Activated CD4-positive, alpha-beta T cell treated with anti-CD3 and anti-CD28 coated beads, Interleukin-2, amount 50 U/mL, for 24 hours (primary cell): Measurements from ENCODE around the gene BANK1.

Source experiments
- DNase-seq, 2 donors: peaks; one replicate each; pipeline ENCODE4 v3.0.0-alpha.2; 2020; ENCODE audit warnings: low read depth in 1 of 2, low spot score in 1 of 2

BANK1 gene

GRCh38 chr4:101790521-101791181 lies at the start of gene BANK1:
BANK1 (plus strand) TSS chr4:101790730; CDS start chr4:101790881, 151 bp downstream.
- DNase-seq = no peak

DNA sequence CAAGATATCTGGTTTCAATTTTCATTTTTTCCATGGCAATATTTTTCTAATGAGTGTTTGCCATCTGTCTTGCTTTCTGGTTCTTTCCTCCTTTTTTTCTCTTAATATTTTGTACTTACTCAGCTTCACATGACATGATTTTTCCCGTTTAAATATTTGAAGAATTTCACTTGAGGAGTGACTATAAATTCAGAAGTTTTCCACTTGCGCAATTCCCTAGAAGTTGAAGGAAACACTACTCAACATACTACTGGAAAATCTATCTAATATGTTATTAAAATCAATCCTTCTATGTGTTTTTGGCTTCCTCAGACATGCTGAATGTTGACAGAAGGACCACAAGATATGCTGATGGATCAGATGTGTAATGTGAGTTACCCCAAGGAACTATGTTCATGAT lies 36.8 kb upstream of the BANK1 start:
- no peak for DNase-seq

- DNase-seq = no peak
These were observed 34.3 kb upstream of the BANK1 start for GRCh38 chr4:101756181-101756580.

- no peak for DNase-seq
These were observed 29.1 kb upstream of the BANK1 start for GRCh38 chr4:101761405-101761804.

GRCh38 chr4:101762025-101762424 lies 28.5 kb upstream of the BANK1 start:
- no peak for DNase-seq

- DNase-seq = no peak
These were observed 28.0 kb upstream of the BANK1 start for GRCh38 chr4:101762534-101762933.

DNA sequence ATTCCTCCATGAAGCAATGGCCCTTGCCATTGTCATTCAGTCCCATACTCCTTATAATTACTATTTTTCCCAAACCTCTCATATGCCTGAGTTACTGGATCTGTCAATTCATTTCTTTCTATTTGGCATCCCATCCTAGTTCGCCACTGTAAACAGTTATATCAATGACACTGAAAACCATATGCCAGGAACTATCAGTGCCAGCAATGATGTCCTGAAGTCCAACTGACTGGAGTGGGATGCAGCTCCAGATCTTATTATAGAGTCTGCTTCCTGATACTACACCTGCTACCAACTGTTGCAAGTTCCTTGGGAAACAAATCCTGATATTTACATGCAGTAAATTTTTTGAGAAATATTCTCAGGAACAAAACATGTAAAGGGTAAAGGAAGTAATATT lies 27.0 kb upstream of the BANK1 start:
- DNase-seq = no peak

DNA sequence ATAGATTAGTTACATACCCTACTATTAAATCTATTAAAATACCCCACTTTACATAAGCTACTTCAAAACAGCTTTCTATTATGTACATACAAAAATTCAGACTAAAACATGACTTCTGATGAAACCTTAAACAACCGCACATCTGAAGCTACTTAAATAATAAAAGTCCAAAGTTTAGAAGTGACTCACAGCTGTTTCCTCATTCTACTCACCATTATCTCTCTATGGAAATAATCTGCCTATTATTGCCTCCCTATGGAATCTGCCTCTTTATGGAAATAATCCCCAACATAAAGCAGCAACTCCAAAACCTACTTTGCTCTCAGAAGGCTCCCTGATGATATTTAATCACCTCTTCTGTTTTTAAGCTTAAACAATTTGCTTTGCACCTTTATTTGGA lies 15.7 kb upstream of the BANK1 start:
- no peak for DNase-seq

DNA sequence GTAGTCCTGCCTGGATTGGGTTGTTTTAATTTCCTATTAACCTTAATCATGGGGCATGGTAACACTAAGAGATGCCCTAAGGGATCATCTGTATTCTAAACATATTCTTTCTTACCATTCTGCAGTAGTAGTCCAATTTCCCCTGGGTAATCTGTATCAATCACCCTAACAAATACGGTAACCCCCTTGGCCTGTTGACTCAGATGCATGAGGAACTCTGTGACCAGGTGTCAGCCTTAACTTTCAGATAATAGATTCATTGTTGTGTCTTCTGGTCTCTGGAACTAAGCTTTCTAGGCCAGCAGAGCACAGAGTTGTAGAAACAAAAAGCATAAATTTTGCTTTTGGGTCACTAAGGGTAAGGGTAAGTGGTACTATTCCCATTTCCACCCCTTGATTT lies 13.1 kb upstream of the BANK1 start:
- DNase-seq = no peak

- DNase-seq = no peak
These were observed 10.2 kb upstream of the BANK1 start for GRCh38 chr4:101780284-101780683.

DNA sequence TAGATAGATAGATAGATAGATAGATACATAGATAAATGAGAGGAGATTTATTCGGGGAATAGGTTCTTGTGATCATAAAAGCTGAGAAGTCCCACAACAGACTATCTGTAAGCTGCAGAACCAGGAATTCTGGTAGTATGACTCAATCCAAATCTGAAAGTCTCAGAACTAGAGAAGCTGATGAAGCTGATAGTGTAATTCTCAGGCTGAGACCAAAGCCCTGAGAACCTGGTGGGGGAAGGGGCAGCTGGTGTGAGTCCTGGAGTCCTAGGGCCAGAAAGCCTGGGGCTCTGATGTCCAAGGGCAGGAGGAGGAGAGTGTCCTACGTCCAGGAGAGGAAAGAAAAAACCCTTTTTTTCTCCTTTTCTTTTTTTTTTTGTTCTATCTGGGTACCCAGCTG lies 8.0 kb upstream of the BANK1 start:
- no peak for DNase-seq

GRCh38 chr4:101784957-101785356 lies 5.6 kb upstream of the BANK1 start:
- no peak for DNase-seq

- DNase-seq = no peak
These were observed 5.0 kb upstream of the BANK1 start for GRCh38 chr4:101785486-101785885.

- no peak for DNase-seq
These were observed 2.7 kb upstream of the BANK1 start for GRCh38 chr4:101787701-101788316.

- DNase-seq = no peak
These were observed 640 bp downstream of the BANK1 start for GRCh38 chr4:101791182-101791558.

DNA sequence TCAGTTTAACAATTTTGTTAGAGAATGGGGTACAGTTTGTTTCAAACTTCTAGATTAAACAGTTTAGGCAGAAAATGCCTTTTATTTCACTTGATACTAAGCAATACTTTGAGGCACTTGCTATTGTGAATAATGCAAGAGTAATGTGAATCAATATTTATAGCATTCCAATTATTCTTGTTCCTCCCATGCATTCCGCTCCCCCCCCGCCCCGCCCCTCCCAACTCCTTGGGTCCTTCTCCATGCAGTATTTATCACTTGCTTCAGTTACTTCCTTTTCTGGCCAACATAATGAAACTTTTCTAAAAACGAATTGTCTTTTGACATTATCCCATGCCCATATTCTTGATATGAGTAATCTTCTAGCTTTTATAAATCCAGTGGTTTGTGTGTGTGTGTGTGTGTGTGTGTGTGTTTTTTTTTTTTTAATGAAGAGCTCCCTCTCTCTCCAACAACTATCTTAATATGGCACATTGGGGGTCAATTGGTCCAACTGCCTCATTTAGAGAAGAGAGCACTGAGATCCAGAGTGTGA lies 1.6 kb downstream of the BANK1 start:
- no peak for DNase-seq

- no peak for DNase-seq
These were observed 2.9 kb downstream of the BANK1 start for GRCh38 chr4:101793397-101793796.

DNA sequence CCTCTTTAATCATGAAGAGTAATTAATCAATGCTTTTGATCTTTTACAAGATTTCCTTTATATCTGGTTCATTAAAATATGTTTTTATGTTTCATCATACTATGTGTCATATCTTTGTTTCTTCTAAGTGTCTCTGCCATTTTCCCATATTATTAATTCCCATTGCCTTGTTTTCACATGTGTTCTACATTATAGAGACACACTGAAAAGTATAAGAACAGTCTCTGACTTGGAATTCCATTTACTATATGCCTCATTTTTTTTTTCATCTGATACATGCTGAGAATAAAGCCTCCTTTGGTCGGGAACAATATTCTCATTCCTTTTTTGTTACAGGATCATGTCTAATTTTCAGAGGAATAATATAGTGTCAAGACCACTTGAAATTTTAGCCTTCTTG lies 4.3 kb downstream of the BANK1 start:
- DNase-seq = no peak

DNA sequence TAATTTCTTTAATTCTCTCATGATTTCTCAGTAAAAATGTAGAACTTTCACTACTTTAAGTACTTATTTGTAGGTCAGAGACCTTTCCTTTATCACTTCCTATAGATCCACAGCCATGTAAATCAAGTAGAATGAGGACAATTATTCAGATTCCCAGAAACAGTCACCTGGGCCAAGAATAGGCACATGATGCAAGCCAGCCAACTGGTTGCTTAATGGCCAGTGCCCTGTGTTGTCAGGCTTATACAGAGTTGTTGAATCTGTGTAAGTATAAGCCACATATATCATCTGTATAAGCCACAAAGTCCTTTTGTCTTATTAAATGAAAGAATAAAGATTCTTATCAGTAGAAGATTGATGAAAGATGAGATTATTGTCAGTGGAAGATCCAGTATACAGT lies 5.2 kb downstream of the BANK1 start:
- no peak for DNase-seq

GRCh38 chr4:101801958-101802357 lies 11.4 kb downstream of the BANK1 start:
- no peak for DNase-seq

DNA sequence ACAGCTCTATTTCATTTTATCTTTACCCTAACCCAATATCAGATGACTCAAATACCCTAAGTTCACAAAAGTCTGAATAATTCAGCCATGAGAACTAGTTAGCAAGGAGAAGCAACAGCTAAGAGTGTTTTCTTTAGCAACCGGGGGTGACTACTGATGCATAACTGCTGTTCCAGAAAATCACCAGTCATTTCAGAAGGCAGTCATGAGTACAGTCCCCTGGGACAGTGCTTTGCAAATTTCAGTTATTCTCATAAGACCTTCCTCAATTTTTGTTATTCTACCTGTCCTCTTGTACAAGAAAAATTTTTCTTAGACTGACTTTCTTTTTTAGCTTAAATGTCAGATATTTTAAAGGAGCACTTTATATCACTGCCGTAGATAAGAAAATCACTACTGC lies 16.4 kb downstream of the BANK1 start:
- DNase-seq = no peak

GRCh38 chr4:101807351-101807750 lies 16.8 kb downstream of the BANK1 start:
- DNase-seq = no peak

DNA sequence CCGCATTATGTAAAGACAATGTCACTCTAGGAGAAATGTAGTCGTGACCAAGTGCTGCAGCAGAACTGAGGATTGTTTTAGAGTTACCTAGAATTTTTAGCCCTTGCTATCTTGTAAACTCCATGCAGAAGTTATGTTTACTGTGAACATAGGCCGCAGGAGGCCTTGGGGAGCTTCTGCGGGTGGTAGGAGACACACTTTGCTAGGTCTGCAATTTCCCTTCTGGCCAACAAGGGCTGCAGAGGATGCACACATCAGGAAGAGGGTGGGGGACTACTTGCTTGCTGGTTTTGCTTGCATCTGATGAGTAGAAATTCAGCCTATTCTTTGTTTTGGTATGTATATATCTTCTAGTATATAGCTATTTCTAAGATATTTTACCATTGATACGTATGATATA lies 23.1 kb downstream of the BANK1 start:
- no peak for DNase-seq
